K562 (cell line): ENCODE measurements around the gene CD34. TPM values are rescaled to one million over a fixed set of nuclear protein-coding genes. Genes with fewer than 3 reads are reported as not detected.

Experiments
- CXXC5 ChIP-seq: fragments of 250-450 bp; sonication (Bioruptor Pico); IDR thresholded peaks from 2 replicates; pipeline ENCODE4 v1.8.0; 2022; ENCODE audit warnings: inconsistent platforms, mild to moderate bottlenecking, moderate library complexity
- DIDO1 ChIP-seq: fragments of 450-650 bp; IDR thresholded peaks from 2 replicates; pipeline ENCODE4 v1.6.1; 2016; ENCODE audit warnings: low read depth, missing biosample characterization, missing genetic modification characterization
- ESRRA ChIP-seq: fragments of 450-650 bp; IDR thresholded peaks from 2 replicates; pipeline ENCODE4 v1.6.1; 2014; ENCODE audit warnings: low read depth, mild to moderate bottlenecking, moderate library complexity, borderline replicate concordance
- ESRRB ChIP-seq: fragments of 250-450 bp; sonication (Bioruptor Pico); IDR thresholded peaks from 2 replicates; pipeline ENCODE4 v1.5.0; 2020; ENCODE audit warnings: mild to moderate bottlenecking, moderate library complexity, borderline replicate concordance
- ETV6 ChIP-seq, 3 experiments: fragments of 150-350 bp in 1 of 3; sonication (generic) in 1 of 3; formaldehyde crosslinking in 1 of 3; IDR thresholded peaks; 2 replicates each; pipeline versions ENCODE4 v1.6.1 to v1.8.0; 2014 to 2022; ENCODE audit warnings: borderline replicate concordance in 2 of 3, low read depth in 2 of 3, antibody characterized with exemption in 1 of 3, low read length in 1 of 3, mild to moderate bottlenecking in 1 of 3, missing genetic modification reagents in 1 of 3
- FOXA3 ChIP-seq, 2 experiments: fragments of 450-650 bp in 1 of 2; sonication (generic) in 1 of 2; formaldehyde crosslinking; IDR thresholded peaks in 1 of 2; conservative IDR thresholded peaks in 1 of 2; 2 replicates each; pipeline versions ENCODE4 v1.4.0 to v1.8.0; 2020 to 2022; ENCODE audit warnings: mild to moderate bottlenecking in 2 of 2, missing genetic modification reagents in 1 of 2
- KDM4B ChIP-seq, 2 experiments: fragments of 450-650 bp in 1 of 2; sonication (generic) in 1 of 2; IDR thresholded peaks; 2 replicates each; pipeline ENCODE4 v1.6.1; 2016 to 2017; ENCODE audit warnings: borderline replicate concordance in 2 of 2, antibody characterized with exemption in 1 of 2, low read depth in 1 of 2, mild to moderate bottlenecking in 1 of 2
- MAFG ChIP-seq: fragments of 450-650 bp; conservative IDR thresholded peaks from 2 replicates; pipeline ENCODE4 v1.6.1; 2016; ENCODE audit warnings: missing genetic modification characterization, missing compliant biosample characterization
- MBD2 ChIP-seq: sonication (generic); IDR thresholded peaks from 2 replicates; pipeline ENCODE4 v1.6.1; 2016; ENCODE audit warnings: low read depth, borderline replicate concordance
- MEIS2 ChIP-seq: fragments of 450-650 bp; IDR thresholded peaks from 2 replicates; pipeline ENCODE4 v1.6.1; 2014; ENCODE audit warnings: mild to moderate bottlenecking; ENCODE audit not compliant: partially characterized antibody
- NCOR1 ChIP-seq: fragments of 450-650 bp; IDR thresholded peaks from 2 replicates; pipeline ENCODE4 v1.6.1; 2016; ENCODE audit warnings: mild to moderate bottlenecking, moderate library complexity
- NR4A1 ChIP-seq, 2 experiments: fragments of 250-450 bp in 1 of 2; fragments of 450-650 bp in 1 of 2; sonication (Bioruptor Pico) in 1 of 2; IDR thresholded peaks; 2 replicates each; pipeline versions ENCODE4 v1.4.0 to v1.6.1; 2016 to 2020; ENCODE audit warnings: mild to moderate bottlenecking in 2 of 2, missing compliant biosample characterization in 1 of 2, missing genetic modification characterization in 1 of 2, moderate library complexity in 1 of 2
- XRCC5 ChIP-seq: fragments of 200-400 bp; formaldehyde crosslinking; IDR thresholded peaks from 2 replicates; pipeline ENCODE4 v1.6.1; 2017; ENCODE audit warnings: low read depth, mild to moderate bottlenecking, low read length
- ZBTB2 ChIP-seq: fragments of 450-650 bp; IDR thresholded peaks from 2 replicates; pipeline ENCODE4 v1.6.1; 2016; ENCODE audit warnings: antibody characterized with exemption
- ZFP36 ChIP-seq: fragments of 150-350 bp; IDR thresholded peaks from 2 replicates; pipeline ENCODE4 v1.6.1; 2018; ENCODE audit warnings: low read length, low read depth; ENCODE audit not compliant: partially characterized antibody
- ZNF407 ChIP-seq: fragments of 450-650 bp; IDR thresholded peaks from 2 replicates; pipeline ENCODE4 v1.6.1; 2016; ENCODE audit warnings: low read depth
- ZNF589 ChIP-seq: fragments of 200-800 bp; sonication (Bioruptor generic); IDR thresholded peaks from 2 replicates; pipeline ENCODE4 v1.6.1; 2016; ENCODE audit warnings: low read depth, missing genetic modification characterization, missing compliant biosample characterization
- ZNF766 ChIP-seq: fragments of 200-800 bp; sonication (Bioruptor generic); conservative IDR thresholded peaks from 2 replicates; pipeline ENCODE4 v1.6.1; 2016; ENCODE audit warnings: missing genetic modification characterization, missing compliant biosample characterization
- polyA plus RNA-seq, 8 experiments: library from polyadenylated mRNA; depleted of rRNA in 4 of 8; stranded (reverse) in 5 of 8; unstranded in 3 of 8; fragments of >200 nt; fragmentation: Nextera tagmentation in 2 of 8; fragmentation: Illumina TruSeq in 1 of 8; extraction: Ambion mirVana in 2 of 8; extraction: Trizol in 1 of 8; gene quantifications; 2 replicates each; pipeline versions ENCODE4 v1.2.1 to v1.2.3, GENCODE V29; 2011 to 2014; ENCODE audit warnings: inconsistent platforms in 1 of 8, missing spikeins in 1 of 8
- total RNA-seq, 7 experiments: library from RNA; depleted of rRNA in 6 of 7; stranded (reverse); fragments of >200 nt in 6 of 7; fragmentation: Illumina TruSeq in 2 of 7; extraction: Trizol in 2 of 7; gene quantifications; 2 replicates each; pipeline versions ENCODE4 v1.2.1 to v1.2.3, GENCODE V29; 2011 to 2021; ENCODE audit warnings: low replicate concordance in 1 of 7

The CD34 gene
- total and polyA plus RNA-seq, 9 of the 15 experiments (the other 6 are each of a cell fraction or from before 2014, with no cell fraction given), result not detected

- TF ChIP-seq MEIS2 (peak; percentile 96), XRCC5 (no peak), ZNF766 (CRISPR knock-in tag) (peak; percentile 97), ESRRA (peak; percentile 13; the same call in 1 of the 2 replicates), CXXC5 (peak; percentile 83), ESRRB (CRISPR knock-in tag) (no peak), MAFG (0 out of 2 replicates have a peak, but pooled peaks have one; percentile 33), ZNF589 (no peak; the same call in 1 of the 2 replicates), KDM4B (IDR thresholded peaks at IDR 0.05; ENCODE audit: borderline replicate concordance in 2 of 2, low read depth in 1 of 2) (no peak), MBD2 (0 out of 2 replicates have a peak, but pooled peaks have one; percentile 51), NCOR1 (peak; percentile 95), ZFP36 (peak; percentile 11), DIDO1 (0 out of 2 replicates have a peak, but pooled peaks have one; percentile 52), ZNF407 (no peak), ZBTB2 (0 out of 2 replicates have a peak, but pooled peaks have one; percentile 49), ETV6 (IDR thresholded peaks at IDR 0.05; ENCODE audit: borderline replicate concordance in 1 of 2, low read depth in 2 of 2, low read length in 1 of 2) (0 out of 4 replicates have a peak, but pooled peaks of 1 of the 2 experiments have one; percentile 23), ETV6 (CRISPR knock-in tag; IDR thresholded peaks at IDR 0.05; ENCODE audit: borderline replicate concordance) (no peak), FOXA3 (CRISPR knock-in tag; conservative IDR thresholded peaks at IDR 0.05 in 1 of 2, IDR thresholded peaks at IDR 0.05 in 1 of 2) (0 out of 4 replicates have a peak, but pooled peaks of 1 of the 2 experiments have one; percentile 28), NR4A1 (CRISPR knock-in tag; IDR thresholded peaks at IDR 0.05) (no peak), NR4A1 (tag; IDR thresholded peaks at IDR 0.05) (peak; percentile 77; the same call in 1 of the 2 replicates)
Measured at GRCh38 chr1:207935166-207935583, 24.2 kb upstream of the CD34 start (continued).
